GM12801 (cell line): ENCODE results near the gene RMC1.

Experiments
- TF ChIP-seq, protein P1 (sequence below): IDR thresholded peaks from one replicate; pipeline ENCODE4 v1.5.1; 2011; ENCODE audit warnings: control low read depth; ENCODE audit not compliant: insufficient read length; ENCODE audit errors: extremely low read depth

The RMC1 gene

GRCh38 chr18:23503038-23503962 is at the start of gene RMC1:
Gene RMC1 (plus strand): TSS chr18:23503511. CDS start chr18:23503619, 108 bp downstream.
- TF ChIP-seq, protein P1, sequence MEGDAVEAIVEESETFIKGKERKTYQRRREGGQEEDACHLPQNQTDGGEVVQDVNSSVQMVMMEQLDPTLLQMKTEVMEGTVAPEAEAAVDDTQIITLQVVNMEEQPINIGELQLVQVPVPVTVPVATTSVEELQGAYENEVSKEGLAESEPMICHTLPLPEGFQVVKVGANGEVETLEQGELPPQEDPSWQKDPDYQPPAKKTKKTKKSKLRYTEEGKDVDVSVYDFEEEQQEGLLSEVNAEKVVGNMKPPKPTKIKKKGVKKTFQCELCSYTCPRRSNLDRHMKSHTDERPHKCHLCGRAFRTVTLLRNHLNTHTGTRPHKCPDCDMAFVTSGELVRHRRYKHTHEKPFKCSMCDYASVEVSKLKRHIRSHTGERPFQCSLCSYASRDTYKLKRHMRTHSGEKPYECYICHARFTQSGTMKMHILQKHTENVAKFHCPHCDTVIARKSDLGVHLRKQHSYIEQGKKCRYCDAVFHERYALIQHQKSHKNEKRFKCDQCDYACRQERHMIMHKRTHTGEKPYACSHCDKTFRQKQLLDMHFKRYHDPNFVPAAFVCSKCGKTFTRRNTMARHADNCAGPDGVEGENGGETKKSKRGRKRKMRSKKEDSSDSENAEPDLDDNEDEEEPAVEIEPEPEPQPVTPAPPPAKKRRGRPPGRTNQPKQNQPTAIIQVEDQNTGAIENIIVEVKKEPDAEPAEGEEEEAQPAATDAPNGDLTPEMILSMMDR, result no peak

- TF ChIP-seq, protein P1, result no peak
Measured at GRCh38 chr18:23453680-23454058, 49.6 kb upstream of the RMC1 start.

- TF ChIP-seq, protein P1, result no peak
Measured at GRCh38 chr18:23456835-23457234, 46.5 kb upstream of the RMC1 start.

GRCh38 chr18:23458830-23459529 is 44.3 kb upstream of the RMC1 start:
- TF ChIP-seq, protein P1, result no peak

- TF ChIP-seq, protein P1, result no peak
Measured at GRCh38 chr18:23459530-23459921, 43.8 kb upstream of the RMC1 start.

- TF ChIP-seq, protein P1, result no peak
Measured at GRCh38 chr18:23460285-23461273, 42.7 kb upstream of the RMC1 start.
